Neural progenitor cell (in vitro differentiated cells): ENCODE data around the gene DMTF1.

Experiments used
- CTCF ChIP-seq: fragments of 200-600 bp; sonication (generic); IDR thresholded peaks from 2 replicates; pipeline ENCODE4 v1.5.1; 2017; ENCODE audit warnings: antibody characterized with exemption, mild to moderate bottlenecking
- EZH2phosphoT487 ChIP-seq: fragments of 200-600 bp; sonication (generic); IDR thresholded peaks from 2 replicates; pipeline ENCODE4 v1.6.1; 2017; ENCODE audit warnings: antibody characterized with exemption

GRCh38 chr7:87123105-87123504, 29.1 kb upstream of the DMTF1 start:
- no peak for TF ChIP-seq CTCF
- TF ChIP-seq EZH2phosphoT487 = no peak
